ENCODE results near the gene FBN1. TPM values are rescaled to one million over a fixed set of nuclear protein-coding genes. Genes with fewer than 3 reads are reported as not detected.

FBN1 gene
- total RNA-seq, 1 experiment from 2014 or later, result 6.7 TPM

DNA sequence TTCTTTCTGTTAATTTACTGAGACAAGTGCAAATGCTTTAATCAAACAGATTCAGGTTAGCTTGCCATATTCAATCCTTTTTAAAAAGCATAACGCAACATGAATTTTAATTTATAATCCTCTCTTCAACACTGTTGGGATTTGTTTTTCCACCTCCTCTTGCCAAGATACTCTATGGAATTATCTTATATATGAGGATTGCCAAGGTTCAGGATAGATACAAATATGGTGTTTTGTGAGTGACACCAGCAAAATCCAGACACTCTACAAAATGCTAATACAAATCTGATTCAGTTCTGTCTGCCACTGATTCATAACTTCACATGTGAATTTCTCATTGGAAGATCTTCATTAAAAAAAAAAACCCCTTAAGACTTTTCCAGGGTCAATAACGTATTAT, 104.8 kb downstream of the FBN1 start:
- H3K79me2 ChIP-seq (ENCODE audit: low read length), result no peaks in the 10 kb centered on the region
- no peak overlapping the region for H2AFZ ChIP-seq (ENCODE audit: low read length)
- TF ChIP-seq CTCF (conservative IDR thresholded peaks at IDR 0.05; ENCODE audit: low read depth, low read length), result no peak
- no peak for TF ChIP-seq EZH2 (IDR thresholded peaks at IDR 0.05; ENCODE audit: low read length, unreplicated experiment)
- no peak for TF ChIP-seq EZH2phosphoT487 (IDR thresholded peaks at IDR 0.05; ENCODE audit: borderline replicate concordance, low read length)
- H3F3A ChIP-seq (ENCODE audit: low read length, unreplicated experiment), result no peaks in the 10 kb centered on the region
- no peaks in the 10 kb centered on the region for H3K9me3 ChIP-seq (ENCODE audit: low read length)
- no peak for DNase-seq
- no peaks in the 10 kb centered on the region for H3K36me3 ChIP-seq (ENCODE audit: low read depth, low read length)
- no peak overlapping the region for H3K27ac ChIP-seq (ENCODE audit: low read length)
- intact Hi-C loops (cut with micrococcal nuclease), result no loop called here
- no peak overlapping the region for H3K4me2 ChIP-seq (ENCODE audit: low read length)
- H3K4me1 ChIP-seq (ENCODE audit: insufficient read depth, low read length), result peaks cover 8% of the 10 kb centered on the region; the same call in 1 of the 2 replicates
- ATAC-seq, result no peak
- no peak overlapping the region for H3K9ac ChIP-seq (ENCODE audit: low read length)
- no peaks in the 10 kb centered on the region for H4K20me1 ChIP-seq (ENCODE audit: low read length)
- POLR2A ChIA-PET (ENCODE audit: unreplicated experiment), result no interaction called here
- no TSS peak for BruUV-seq (replicated peaks)
- CTCF ChIA-PET, result no interaction called here
- H3K27me3 ChIP-seq (ENCODE audit: low read length), result no peaks in the 10 kb centered on the region
- no peak overlapping the region for H3K4me3 ChIP-seq (ENCODE audit: low read length)
- no peaks in the 10 kb centered on the region for H3K9me2 ChIP-seq (replicated peaks; ENCODE audit: low read length)

GRCh38 chr15:48538941-48539340, 106.6 kb downstream of the FBN1 start:
- H3K79me2 ChIP-seq (ENCODE audit: low read length), result no peaks in the 10 kb centered on the region
- no peak for DNase-seq
- BruUV-seq (replicated peaks), result no TSS peak
- no peaks in the 10 kb centered on the region for H3K9me3 ChIP-seq (ENCODE audit: low read length)
- H3K4me3 ChIP-seq (ENCODE audit: low read length), result no peak overlapping the region
- no peaks in the 10 kb centered on the region for H3K36me3 ChIP-seq (ENCODE audit: low read depth, low read length)
- peaks cover 8% of the 10 kb centered on the region; the same call in 1 of the 2 replicates for H3K4me1 ChIP-seq (ENCODE audit: insufficient read depth, low read length)
- no peaks in the 10 kb centered on the region for H3F3A ChIP-seq (ENCODE audit: low read length, unreplicated experiment)
- H3K27me3 ChIP-seq (ENCODE audit: low read length), result no peaks in the 10 kb centered on the region
- no peak overlapping the region for H2AFZ ChIP-seq (ENCODE audit: low read length)
- no peaks in the 10 kb centered on the region for H3K9me2 ChIP-seq (replicated peaks; ENCODE audit: low read length)
- no peak for ATAC-seq
- no peak overlapping the region for H3K4me2 ChIP-seq (ENCODE audit: low read length)
- no peak overlapping the region for H3K27ac ChIP-seq (ENCODE audit: low read length)
- CTCF ChIA-PET, result no interaction called here
- intact Hi-C loops (cut with micrococcal nuclease), result no loop called here
- POLR2A ChIA-PET (ENCODE audit: unreplicated experiment), result no interaction called here
- no peak overlapping the region for H3K9ac ChIP-seq (ENCODE audit: low read length)
- no peaks in the 10 kb centered on the region for H4K20me1 ChIP-seq (ENCODE audit: low read length)
- TF ChIP-seq CTCF (conservative IDR thresholded peaks at IDR 0.05; ENCODE audit: low read depth, low read length), result no peak
- TF ChIP-seq EZH2phosphoT487 (IDR thresholded peaks at IDR 0.05; ENCODE audit: borderline replicate concordance, low read length), result no peak
- no peak for TF ChIP-seq EZH2 (IDR thresholded peaks at IDR 0.05; ENCODE audit: low read length, unreplicated experiment)

- H3K9me3 ChIP-seq (ENCODE audit: low read length), result no peaks in the 10 kb centered on the region
- CTCF ChIA-PET, result no interaction called here
- no peaks in the 10 kb centered on the region for H3K79me2 ChIP-seq (ENCODE audit: low read length)
- no peak for DNase-seq
- H3K36me3 ChIP-seq (ENCODE audit: low read depth, low read length), result no peaks in the 10 kb centered on the region
- H3K27ac ChIP-seq (ENCODE audit: low read length), result no peak overlapping the region
- no peaks in the 10 kb centered on the region for H3K27me3 ChIP-seq (ENCODE audit: low read length)
- TF ChIP-seq EZH2 (IDR thresholded peaks at IDR 0.05; ENCODE audit: low read length, unreplicated experiment) (no peak), CTCF (conservative IDR thresholded peaks at IDR 0.05; ENCODE audit: low read depth, low read length) (no peak), EZH2phosphoT487 (IDR thresholded peaks at IDR 0.05; ENCODE audit: borderline replicate concordance, low read length) (no peak)
- BruUV-seq (replicated peaks), result no TSS peak
- no peaks in the 10 kb centered on the region for H3F3A ChIP-seq (ENCODE audit: low read length, unreplicated experiment)
- H3K4me3 ChIP-seq (ENCODE audit: low read length), result no peak overlapping the region
- no peaks in the 10 kb centered on the region for H3K9me2 ChIP-seq (replicated peaks; ENCODE audit: low read length)
- H3K4me1 ChIP-seq (ENCODE audit: insufficient read depth, low read length), result peaks cover 8% of the 10 kb centered on the region; the same call in 1 of the 2 replicates
- ATAC-seq, result no peak
- POLR2A ChIA-PET (ENCODE audit: unreplicated experiment), result no interaction called here
- H4K20me1 ChIP-seq (ENCODE audit: low read length), result no peaks in the 10 kb centered on the region
- no peak overlapping the region for H3K9ac ChIP-seq (ENCODE audit: low read length)
- intact Hi-C loops (cut with micrococcal nuclease), result no loop called here
- H2AFZ ChIP-seq (ENCODE audit: low read length), result no peak overlapping the region
- no peak overlapping the region for H3K4me2 ChIP-seq (ENCODE audit: low read length)
Observed at GRCh38 chr15:48537271-48538113, 108.0 kb downstream of the FBN1 start.
